Fibroblast of pulmonary artery (primary cell): ENCODE data around the gene GPATCH1.
"Not testable (repeated sequence)": the region's sequence is repeated elsewhere in the genome, so short reads cannot be mapped to it uniquely, and the experiment has no call there.

Experiments
- DNase-seq: peaks from one replicate; pipeline ENCODE4 v3.0.0-alpha.2; 2010; ENCODE audit warnings: low read depth
- H3K4me3 ChIP-seq: replicated peaks from 2 replicates; pipeline ENCODE4 v1.5.1; 2011; ENCODE audit warnings: low read depth, mild to moderate bottlenecking, control low read depth, low read length, moderate library complexity
- TF ChIP-seq, protein P1 (sequence below): IDR thresholded peaks from 2 replicates; pipeline ENCODE4 v1.5.1; 2011; ENCODE audit warnings: mild to moderate bottlenecking, control low read depth, low read length, inconsistent platforms; ENCODE audit errors: missing control alignments

The GPATCH1 gene

DNA sequence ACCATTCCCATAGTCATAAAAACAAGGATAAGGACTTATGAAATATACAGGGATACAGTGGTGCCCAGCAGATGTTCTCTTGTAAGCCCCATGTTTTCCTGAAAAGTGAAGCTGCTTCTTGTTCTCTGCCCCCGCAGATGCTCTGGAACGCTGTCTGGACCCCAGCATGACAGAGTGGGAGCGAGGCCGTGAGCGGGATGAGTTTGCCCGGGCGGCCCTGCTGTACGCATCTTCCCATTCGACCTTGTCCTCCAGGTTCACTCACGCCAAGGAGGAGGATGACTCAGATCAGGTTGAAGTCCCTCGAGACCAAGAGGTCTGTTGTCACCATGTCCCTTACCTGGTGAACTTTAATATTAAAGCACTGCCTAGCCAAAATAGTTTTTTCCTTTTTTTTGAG, 30.6 kb downstream of the GPATCH1 start:
- TF ChIP-seq, protein P1, sequence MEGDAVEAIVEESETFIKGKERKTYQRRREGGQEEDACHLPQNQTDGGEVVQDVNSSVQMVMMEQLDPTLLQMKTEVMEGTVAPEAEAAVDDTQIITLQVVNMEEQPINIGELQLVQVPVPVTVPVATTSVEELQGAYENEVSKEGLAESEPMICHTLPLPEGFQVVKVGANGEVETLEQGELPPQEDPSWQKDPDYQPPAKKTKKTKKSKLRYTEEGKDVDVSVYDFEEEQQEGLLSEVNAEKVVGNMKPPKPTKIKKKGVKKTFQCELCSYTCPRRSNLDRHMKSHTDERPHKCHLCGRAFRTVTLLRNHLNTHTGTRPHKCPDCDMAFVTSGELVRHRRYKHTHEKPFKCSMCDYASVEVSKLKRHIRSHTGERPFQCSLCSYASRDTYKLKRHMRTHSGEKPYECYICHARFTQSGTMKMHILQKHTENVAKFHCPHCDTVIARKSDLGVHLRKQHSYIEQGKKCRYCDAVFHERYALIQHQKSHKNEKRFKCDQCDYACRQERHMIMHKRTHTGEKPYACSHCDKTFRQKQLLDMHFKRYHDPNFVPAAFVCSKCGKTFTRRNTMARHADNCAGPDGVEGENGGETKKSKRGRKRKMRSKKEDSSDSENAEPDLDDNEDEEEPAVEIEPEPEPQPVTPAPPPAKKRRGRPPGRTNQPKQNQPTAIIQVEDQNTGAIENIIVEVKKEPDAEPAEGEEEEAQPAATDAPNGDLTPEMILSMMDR, result no peak
- no peak overlapping the region for H3K4me3 ChIP-seq
- no peak for DNase-seq

DNA sequence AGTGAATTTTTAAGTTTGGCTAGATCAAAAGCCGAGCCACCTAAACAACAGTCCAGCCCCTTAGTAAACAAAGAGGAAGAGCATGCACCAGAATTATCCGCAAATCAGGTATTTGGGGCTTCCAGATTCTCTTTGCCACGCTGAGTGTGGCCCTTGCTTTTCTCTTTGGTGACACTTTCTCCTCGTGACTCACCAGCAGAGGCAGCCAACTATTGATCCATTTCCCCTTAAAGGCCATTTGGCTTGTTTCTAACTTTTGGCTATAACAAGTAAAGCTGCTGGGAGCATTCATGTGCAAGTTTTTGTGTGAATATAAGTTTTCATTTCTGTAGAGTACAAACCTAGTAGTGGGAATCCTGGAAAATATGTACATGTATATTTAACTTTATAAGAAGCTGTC, 33.3 kb downstream of the GPATCH1 start:
- TF ChIP-seq, protein P1, result no peak
- no peak overlapping the region for H3K4me3 ChIP-seq
- DNase-seq, result no peak

DNA sequence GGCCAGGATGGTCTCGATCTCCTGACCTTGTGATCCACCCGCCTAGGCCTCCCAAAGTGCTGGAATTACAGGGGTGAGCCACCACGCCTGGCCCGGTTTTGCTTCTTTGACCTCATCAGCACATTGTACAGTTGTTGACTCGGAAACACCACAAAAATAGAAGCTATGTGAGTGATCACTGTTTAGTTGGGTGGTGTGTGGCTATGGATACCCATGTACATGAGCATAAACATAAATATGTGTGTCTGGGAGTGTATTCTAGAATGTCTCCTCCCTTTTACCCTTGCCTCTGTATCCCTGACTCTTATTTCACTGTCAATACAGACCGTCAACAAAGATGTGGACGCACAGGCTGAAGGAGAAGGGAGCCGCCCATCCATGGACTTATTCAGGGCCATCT, 36.5 kb downstream of the GPATCH1 start:
- TF ChIP-seq, protein P1, result no peak
- DNase-seq, result no peak
- H3K4me3 ChIP-seq, result no peak overlapping the region

GRCh38 chr19:33118643-33119042, 37.7 kb downstream of the GPATCH1 start:
- TF ChIP-seq, protein P1, result no peak
- H3K4me3 ChIP-seq, result no peak overlapping the region
- no peak for DNase-seq

- no peak overlapping the region for H3K4me3 ChIP-seq
- TF ChIP-seq, protein P1, result no peak
- DNase-seq, result no peak
These were observed 43.5 kb downstream of the GPATCH1 start for GRCh38 chr19:33124207-33125098.

DNA sequence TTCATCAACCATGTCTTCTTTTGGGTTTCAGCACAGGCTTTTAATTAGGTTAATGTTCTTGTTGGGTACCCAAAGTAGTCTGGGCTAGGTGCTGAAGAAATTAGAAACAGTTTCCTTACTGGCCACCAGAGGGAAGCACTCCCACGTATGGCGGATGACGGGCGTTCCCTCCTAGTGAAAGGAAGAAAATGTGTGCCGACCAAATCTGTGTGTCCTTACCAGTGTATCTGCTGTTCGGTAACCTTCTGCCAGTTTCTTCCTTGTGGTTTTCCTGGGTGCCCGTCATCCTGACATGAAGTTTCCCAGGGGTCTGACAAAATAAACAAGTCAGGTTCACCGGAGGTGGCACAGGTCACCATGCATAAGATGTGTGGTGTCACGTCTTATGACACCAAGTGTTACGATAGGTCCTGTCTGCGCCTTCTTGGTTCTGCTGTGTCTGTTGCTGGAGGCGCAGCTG, 45.0 kb downstream of the GPATCH1 start:
- DNase-seq, result peak; percentile 78
- TF ChIP-seq, protein P1, result peak; percentile 86
- no peak overlapping the region for H3K4me3 ChIP-seq

DNA sequence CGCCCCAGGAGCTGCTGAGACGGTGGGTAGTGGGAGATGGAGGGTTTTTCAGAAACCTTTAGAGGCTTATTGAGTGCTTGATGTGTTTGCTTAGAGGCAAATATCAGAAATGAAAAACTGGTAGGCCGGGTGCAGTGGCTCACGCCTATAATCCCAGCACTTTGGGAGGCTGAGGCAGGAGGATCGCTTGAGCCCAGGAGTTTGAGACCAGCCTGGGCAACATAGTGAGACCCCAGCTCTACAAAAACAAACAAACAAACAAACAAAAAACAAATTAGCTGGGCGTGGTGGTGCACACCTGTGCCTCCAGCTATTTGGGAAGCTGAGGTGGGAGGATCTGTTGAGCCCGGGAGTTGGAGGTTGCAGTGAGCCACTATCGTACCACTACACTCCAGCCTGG, 45.7 kb downstream of the GPATCH1 start:
- not testable (repeated sequence) for H3K4me3 ChIP-seq, DNase-seq
